ENCODE measurements around the gene TRAPPC11. TPM values are rescaled to one million over a fixed set of nuclear protein-coding genes. Genes with fewer than 3 reads are reported as not detected.

TRAPPC11 gene
- total RNA-seq, 1 experiment from 2014 or later = 34.5 TPM

DNA sequence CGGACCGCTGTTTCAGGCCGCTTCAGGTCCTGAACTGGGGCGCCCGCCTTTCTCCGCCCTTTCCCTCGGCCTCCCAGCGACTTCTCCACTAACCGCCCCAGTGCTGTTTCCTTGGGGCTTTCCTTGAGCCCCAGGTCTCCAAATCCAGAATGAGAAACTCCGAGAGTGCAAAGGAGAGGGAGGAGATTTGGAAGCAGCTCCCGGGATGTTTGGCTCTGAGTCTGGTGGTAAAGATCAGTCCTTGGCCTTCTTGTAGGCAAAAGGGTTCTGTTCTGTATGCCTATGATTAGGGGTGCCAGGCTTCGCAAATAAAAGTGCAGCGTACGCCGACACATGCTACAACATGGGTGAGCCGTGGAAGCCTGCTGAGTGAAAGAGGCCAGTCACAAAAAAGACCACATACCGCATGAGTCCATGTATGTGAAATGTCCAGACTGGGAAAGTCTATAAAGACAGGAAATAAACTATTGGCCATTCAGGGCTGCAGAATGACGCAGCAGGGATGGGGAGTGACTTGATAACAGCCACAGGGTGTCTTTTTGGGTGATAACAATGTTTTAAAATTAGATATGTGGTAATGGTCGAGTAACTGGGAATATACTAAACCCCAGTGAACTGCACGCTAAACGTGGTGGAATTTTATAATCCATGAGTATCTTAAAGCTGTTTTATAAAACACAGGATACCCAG, 99.8 kb downstream of the TRAPPC11 start:
- Histone ChIP-seq H3K9me2 (replicated peaks; ENCODE audit: insufficient read depth, low read length) (no peaks in the 10 kb centered on the region), H3K9ac (ENCODE audit: low read length) (no peak overlapping the region), H3K9me3 (ENCODE audit: low read length) (no peaks in the 10 kb centered on the region), H2AFZ (ENCODE audit: low read length) (no peak overlapping the region), H3K27ac (ENCODE audit: low read length) (no peak overlapping the region), H3K4me3 (ENCODE audit: low read length) (no peak overlapping the region), H3K4me2 (ENCODE audit: low read depth, low read length, poor library complexity, severe bottlenecking) (no peak overlapping the region), H3K79me2 (ENCODE audit: low read length) (no peaks in the 10 kb centered on the region), H3K36me3 (ENCODE audit: insufficient read depth, low read length) (no peaks in the 10 kb centered on the region), H3K4me1 (ENCODE audit: low read length) (no peaks in the 10 kb centered on the region), H3K27me3 (ENCODE audit: low read length) (no peaks in the 10 kb centered on the region), H4K20me1 (ENCODE audit: insufficient read depth, low read depth, low read length) (no peaks in the 10 kb centered on the region)
- no peak for DNase-seq

DNA sequence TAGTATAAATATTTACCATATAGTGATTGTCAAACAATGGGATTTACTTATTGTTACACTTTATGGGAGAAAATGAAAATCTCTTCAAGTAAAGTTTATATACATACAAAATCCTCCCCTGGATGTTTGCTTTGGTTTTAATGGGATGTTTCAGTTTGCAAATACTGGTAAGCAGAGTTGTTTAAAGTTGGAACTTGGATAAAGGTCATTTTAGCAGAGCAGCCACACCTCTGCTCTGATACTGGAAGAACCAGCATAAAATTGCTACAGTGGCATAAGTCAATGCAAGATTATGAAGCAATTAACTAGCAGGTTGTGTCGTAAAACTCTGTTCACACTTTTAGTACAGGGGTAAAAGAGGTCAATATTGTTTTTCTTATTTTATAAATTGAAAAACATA, 101.2 kb downstream of the TRAPPC11 start:
- no peak overlapping the region for H3K4me3 ChIP-seq (ENCODE audit: low read length)
- H3K4me2 ChIP-seq (ENCODE audit: low read depth, low read length, poor library complexity, severe bottlenecking) = no peak overlapping the region
- no peaks in the 10 kb centered on the region for H3K9me3 ChIP-seq (ENCODE audit: low read length)
- H3K27ac ChIP-seq (ENCODE audit: low read length) = no peak overlapping the region
- H4K20me1 ChIP-seq (ENCODE audit: insufficient read depth, low read depth, low read length) = no peaks in the 10 kb centered on the region
- no peaks in the 10 kb centered on the region for H3K27me3 ChIP-seq (ENCODE audit: low read length)
- H3K9me2 ChIP-seq (replicated peaks; ENCODE audit: insufficient read depth, low read length) = no peaks in the 10 kb centered on the region
- H3K9ac ChIP-seq (ENCODE audit: low read length) = no peak overlapping the region
- no peaks in the 10 kb centered on the region for H3K4me1 ChIP-seq (ENCODE audit: low read length)
- no peak for DNase-seq
- no peaks in the 10 kb centered on the region for H3K36me3 ChIP-seq (ENCODE audit: insufficient read depth, low read length)
- no peaks in the 10 kb centered on the region for H3K79me2 ChIP-seq (ENCODE audit: low read length)
- no peak overlapping the region for H2AFZ ChIP-seq (ENCODE audit: low read length)

Small RNA genes lying within 50 kb of the gene (small RNA-seq; reads per million reads assigned to genes)
- not detected for gene RNU6-1053P
- gene RNU6-335P = not detected
- not detected for gene RNU6-479P

Other genes starting within 250 kb of the TRAPPC11 start
- gene CDKN2AIP, start 214.7 kb upstream of the TRAPPC11 start, total RNA-seq (2014; rRNA removed; shearing (Covaris generic); ENCODE audit: low replicate concordance) = 11.1 and 16.8 TPM in 2 replicates
- 5.4 and 7.5 TPM in 2 replicates for gene ING2, start 154.2 kb upstream of the TRAPPC11 start, total RNA-seq (2014; rRNA removed; shearing (Covaris generic); ENCODE audit: low replicate concordance)
- gene RWDD4, start 108 bp upstream of the TRAPPC11 start, total RNA-seq (2014; rRNA removed; shearing (Covaris generic); ENCODE audit: low replicate concordance) = 10.6 and 16.9 TPM in 2 replicates
- not detected in 2 replicates for gene STOX2, start 246.0 kb downstream of the TRAPPC11 start, total RNA-seq (2014; rRNA removed; shearing (Covaris generic); ENCODE audit: low replicate concordance)